Smooth muscle cell (in vitro differentiated cells): ENCODE measurements around the gene CLDN24. TPM values are rescaled to one million over a fixed set of nuclear protein-coding genes. Genes with fewer than 3 reads are reported as not detected.

ENCODE experiments used
- DNase-seq: peaks from one replicate; lab custom pipeline; 2025; ENCODE audit not compliant: unreplicated experiment; lab: John Stamatoyannopoulos, UW
- H2AFZ ChIP-seq: fragments of 200-600 bp; sonication (generic); 2 replicates; pipeline ENCODE4 v1.6.0; 2016; ENCODE audit warnings: antibody characterized with exemption, low read depth, mild to moderate bottlenecking
- H3F3A ChIP-seq: fragments of 200-600 bp; sonication (generic); 2 replicates; pipeline ENCODE4 v1.6.0; 2017; ENCODE audit warnings: antibody characterized with exemption, low read depth
- H3K27ac ChIP-seq: fragments of 200-600 bp; sonication (generic); 2 replicates; pipeline ENCODE4 v1.5.1; 2016; ENCODE audit warnings: low read depth, mild to moderate bottlenecking
- H3K27me3 ChIP-seq: fragments of 200-600 bp; sonication (generic); 2 replicates; pipeline ENCODE4 v1.6.1; 2016; ENCODE audit warnings: low read depth, mild to moderate bottlenecking
- H3K36me3 ChIP-seq: fragments of 200-600 bp; sonication (generic); 2 replicates; pipeline ENCODE4 v1.5.1; 2016; ENCODE audit warnings: low read depth
- H3K4me1 ChIP-seq: fragments of 200-600 bp; sonication (generic); 2 replicates; pipeline ENCODE4 v1.5.1; 2016; ENCODE audit warnings: low read depth
- H3K4me2 ChIP-seq: fragments of 200-600 bp; sonication (generic); 2 replicates; pipeline ENCODE4 v1.6.0; 2016; ENCODE audit warnings: mild to moderate bottlenecking
- H3K4me3 ChIP-seq: fragments of 200-600 bp; sonication (generic); 2 replicates; pipeline ENCODE4 v1.5.1; 2016; ENCODE audit warnings: mild to moderate bottlenecking
- H3K79me2 ChIP-seq: fragments of 200-600 bp; sonication (generic); 2 replicates; pipeline ENCODE4 v1.6.0; 2016; ENCODE audit warnings: low read depth, mild to moderate bottlenecking
- H3K9ac ChIP-seq: fragments of 200-600 bp; sonication (generic); 2 replicates; pipeline ENCODE4 v1.6.0; 2016; ENCODE audit warnings: low read depth
- H3K9me3 ChIP-seq: fragments of 200-600 bp; sonication (generic); replicated peaks from 2 replicates; pipeline ENCODE4 v1.5.1; 2016; ENCODE audit warnings: low read depth
- H4K20me1 ChIP-seq: fragments of 200-600 bp; sonication (generic); 2 replicates; pipeline ENCODE4 v1.6.0; 2016; ENCODE audit warnings: low read depth
- WGBS: methylation state at CpG from one replicate; pipeline ENCODE4 v1.1.7; 2016; ENCODE audit warnings: low lambda C conversion rate; 5-methylcytosine and 5-hydroxymethylcytosine counted together
- polyA plus RNA-seq: library from polyadenylated mRNA; unstranded; fragments of >200 nt; fragmentation: Nextera tagmentation; extraction: Ambion mirVana; gene quantifications from 2 replicates; pipeline ENCODE4 v1.2.1, GENCODE V29; 2016
- total RNA-seq: library from RNA; depleted of rRNA; stranded (reverse); fragments of >200 nt; gene quantifications from 2 replicates; pipeline ENCODE4 v1.2.3, GENCODE V29; 2014
- TF ChIP-seq, protein P1 (sequence below): fragments of 200-600 bp; sonication (generic); IDR thresholded peaks from 2 replicates; pipeline ENCODE4 v1.5.1; 2017; ENCODE audit warnings: borderline replicate concordance, mild to moderate bottlenecking, antibody characterized with exemption; ENCODE audit not compliant: insufficient read depth, poor library complexity, severe bottlenecking

Gene CLDN24
- total and polyA plus RNA-seq, 2 experiments from 2014 or later: not detected

DNA sequence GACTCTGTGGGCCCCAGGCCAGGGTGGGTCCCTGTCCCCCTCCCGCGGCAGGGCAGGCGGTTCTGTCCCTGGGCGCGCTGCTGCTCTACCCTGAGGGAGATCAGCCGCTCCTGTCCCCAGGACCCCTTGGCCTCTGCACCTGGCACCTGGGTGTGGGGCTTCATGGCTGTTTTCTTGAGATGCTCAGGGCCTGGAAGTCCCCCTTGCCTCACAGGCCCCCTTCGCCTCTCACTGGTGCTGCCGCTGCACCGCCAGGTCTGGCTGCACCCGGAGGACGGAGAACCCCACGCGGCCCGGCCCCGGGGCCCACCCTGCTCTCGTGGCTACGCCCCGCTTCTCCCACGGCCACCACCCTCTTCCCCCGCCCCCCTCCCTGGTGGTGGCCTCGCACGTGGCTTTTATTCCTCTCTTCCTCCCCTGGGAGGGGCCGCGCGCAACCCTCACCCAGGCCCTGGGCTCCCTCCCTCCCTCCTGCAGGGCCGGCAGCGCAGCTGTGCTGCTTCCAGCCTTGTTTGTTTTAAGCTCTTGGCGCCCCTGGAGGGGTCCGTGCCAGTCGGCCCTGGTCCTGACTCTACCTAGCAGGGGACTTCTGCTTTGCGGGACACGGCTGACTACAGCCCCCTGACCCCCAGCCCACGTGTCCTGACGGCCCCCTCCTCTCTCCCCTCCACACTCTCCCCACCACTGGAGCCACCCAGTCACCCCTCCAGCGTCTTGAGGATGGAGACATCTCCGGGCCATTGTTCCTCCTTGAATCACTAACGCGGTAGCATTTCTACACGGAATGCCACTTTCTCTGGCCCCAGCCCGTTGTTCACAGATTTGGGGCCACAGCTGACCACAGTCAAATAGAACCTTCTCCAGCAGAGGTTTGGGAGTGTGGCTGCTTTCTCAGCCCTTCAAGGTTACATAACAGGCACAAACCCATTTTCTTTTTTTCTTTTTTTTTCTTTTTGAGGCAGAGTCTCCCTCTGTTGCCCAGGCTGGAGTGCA, 20.6 kb upstream of the CLDN24 start:
- Histone ChIP-seq H3K4me2 (no peak overlapping the region), H3K27me3 (no peaks in the 10 kb centered on the region), H3K4me1 (no peaks in the 10 kb centered on the region), H3F3A (no peaks in the 10 kb centered on the region), H4K20me1 (no peaks in the 10 kb centered on the region), H3K9me3 (no peaks in the 10 kb centered on the region), H3K4me3 (no peak overlapping the region), H3K79me2 (no peaks in the 10 kb centered on the region), H3K9ac (no peak overlapping the region), H3K36me3 (no peaks in the 10 kb centered on the region), H3K27ac (no peak overlapping the region), H2AFZ (no peak overlapping the region)
- WGBS: 91% methylated on average over 22 of the region's 40 CpGs
- TF ChIP-seq, protein P1, sequence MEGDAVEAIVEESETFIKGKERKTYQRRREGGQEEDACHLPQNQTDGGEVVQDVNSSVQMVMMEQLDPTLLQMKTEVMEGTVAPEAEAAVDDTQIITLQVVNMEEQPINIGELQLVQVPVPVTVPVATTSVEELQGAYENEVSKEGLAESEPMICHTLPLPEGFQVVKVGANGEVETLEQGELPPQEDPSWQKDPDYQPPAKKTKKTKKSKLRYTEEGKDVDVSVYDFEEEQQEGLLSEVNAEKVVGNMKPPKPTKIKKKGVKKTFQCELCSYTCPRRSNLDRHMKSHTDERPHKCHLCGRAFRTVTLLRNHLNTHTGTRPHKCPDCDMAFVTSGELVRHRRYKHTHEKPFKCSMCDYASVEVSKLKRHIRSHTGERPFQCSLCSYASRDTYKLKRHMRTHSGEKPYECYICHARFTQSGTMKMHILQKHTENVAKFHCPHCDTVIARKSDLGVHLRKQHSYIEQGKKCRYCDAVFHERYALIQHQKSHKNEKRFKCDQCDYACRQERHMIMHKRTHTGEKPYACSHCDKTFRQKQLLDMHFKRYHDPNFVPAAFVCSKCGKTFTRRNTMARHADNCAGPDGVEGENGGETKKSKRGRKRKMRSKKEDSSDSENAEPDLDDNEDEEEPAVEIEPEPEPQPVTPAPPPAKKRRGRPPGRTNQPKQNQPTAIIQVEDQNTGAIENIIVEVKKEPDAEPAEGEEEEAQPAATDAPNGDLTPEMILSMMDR: no peak
- DNase-seq: no peak

DNA sequence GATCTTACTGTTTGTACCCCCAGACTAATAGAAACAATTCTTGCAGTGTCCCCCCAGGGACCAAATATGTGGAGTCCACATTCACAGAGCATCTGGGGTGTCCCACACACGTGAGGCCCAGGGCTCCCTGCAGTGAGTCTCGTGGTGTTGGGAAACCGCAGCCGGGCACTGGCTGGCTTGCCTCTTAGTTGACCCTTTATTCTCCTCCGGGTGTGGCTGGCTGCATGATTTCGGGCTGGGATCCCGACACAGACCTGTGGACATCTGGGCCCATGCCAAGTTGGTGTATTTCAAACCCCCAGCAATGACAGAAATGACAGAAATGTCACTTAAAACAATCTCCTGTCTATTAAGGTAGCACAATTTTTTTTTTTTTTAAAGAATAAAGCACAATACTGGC, 15.6 kb upstream of the CLDN24 start:
- no peak for DNase-seq
- no peak overlapping the region for H3K4me2 ChIP-seq
- TF ChIP-seq, protein P1: no peak
- H3K4me3 ChIP-seq: no peak overlapping the region
- H3K79me2 ChIP-seq: no peaks in the 10 kb centered on the region
- no peak overlapping the region for H3K9ac ChIP-seq
- H3K27me3 ChIP-seq: no peaks in the 10 kb centered on the region
- H4K20me1 ChIP-seq: no peaks in the 10 kb centered on the region
- H3K4me1 ChIP-seq: peaks cover 12% of the 10 kb centered on the region
- no peaks in the 10 kb centered on the region for H3F3A ChIP-seq
- no peaks in the 10 kb centered on the region for H3K9me3 ChIP-seq
- 95% methylated on average over 7 of the region's 7 CpGs for WGBS
- no peak overlapping the region for H2AFZ ChIP-seq
- no peak overlapping the region for H3K27ac ChIP-seq
- H3K36me3 ChIP-seq: no peaks in the 10 kb centered on the region

DNA sequence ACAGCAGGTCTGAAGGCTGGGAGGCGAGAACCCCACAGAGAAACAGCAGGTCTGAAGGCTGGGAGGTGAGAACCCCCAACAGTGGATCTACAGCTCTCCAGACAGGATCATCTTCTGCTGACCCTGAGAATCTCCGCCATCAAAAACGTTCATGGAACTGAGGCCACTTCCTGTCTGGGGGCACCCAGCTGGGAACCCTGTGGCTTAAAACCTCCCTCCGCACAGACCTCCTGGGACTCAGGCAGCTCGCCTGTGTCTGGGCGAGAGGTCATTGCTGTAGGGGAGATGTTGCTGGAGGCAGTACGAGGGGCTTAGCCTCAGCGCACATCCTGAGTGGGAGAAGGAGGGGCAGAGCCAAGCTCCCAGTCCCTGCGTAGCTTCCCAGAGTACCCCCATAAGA, 15.1 kb upstream of the CLDN24 start:
- WGBS: 94% methylated on average over 9 of the region's 9 CpGs
- no peak overlapping the region for H3K27ac ChIP-seq

More for the DNA sequence above, 15.1 kb upstream of the CLDN24 start:
- no peak for DNase-seq
- no peaks in the 10 kb centered on the region for H3F3A ChIP-seq
- H2AFZ ChIP-seq: no peak overlapping the region
- TF ChIP-seq, protein P1: no peak
- no peaks in the 10 kb centered on the region for H3K27me3 ChIP-seq
- H3K36me3 ChIP-seq: no peaks in the 10 kb centered on the region
- H3K9ac ChIP-seq: no peak overlapping the region
- peaks cover 12% of the 10 kb centered on the region for H3K4me1 ChIP-seq
- H3K4me3 ChIP-seq: no peak overlapping the region
- no peak overlapping the region for H3K4me2 ChIP-seq
- H4K20me1 ChIP-seq: no peaks in the 10 kb centered on the region
- H3K79me2 ChIP-seq: no peaks in the 10 kb centered on the region
- no peaks in the 10 kb centered on the region for H3K9me3 ChIP-seq
